ENCODE results near the gene TTC7B.
"Not testable (repeated sequence)": the region's sequence is repeated elsewhere in the genome, so short reads cannot be mapped to it uniquely, and the experiment has no call there.

TTC7B gene

GRCh38 chr14:90823542-90823941 is 7.3 kb upstream of the TTC7B start:
- H3K36me3 ChIP-seq (ENCODE audit: insufficient read depth, low read length); H2AFZ ChIP-seq (ENCODE audit: low read depth, low read length); H3K27me3 ChIP-seq (ENCODE audit: insufficient read depth, low read length); H3K9me3 ChIP-seq (ENCODE audit: low read length); H3K4me3 ChIP-seq (ENCODE audit: low read length); H3K4me1 ChIP-seq (ENCODE audit: insufficient read depth, low read length): not testable (repeated sequence)

GRCh38 chr14:90820958-90821357 is 4.7 kb upstream of the TTC7B start:
- no peaks in the 10 kb centered on the region for H3K27me3 ChIP-seq (ENCODE audit: insufficient read depth, low read length)
- no peak overlapping the region for H2AFZ ChIP-seq (ENCODE audit: low read depth, low read length)
- H3K4me3 ChIP-seq (ENCODE audit: low read length) = no peak overlapping the region
- peaks cover 2% of the 10 kb centered on the region for H3K9me3 ChIP-seq (ENCODE audit: low read length)
- H3K4me1 ChIP-seq (ENCODE audit: insufficient read depth, low read length) = no peaks in the 10 kb centered on the region
- H3K36me3 ChIP-seq (ENCODE audit: insufficient read depth, low read length) = no peaks in the 10 kb centered on the region

- H3K4me3 ChIP-seq (ENCODE audit: low read length) = no peak overlapping the region
- peaks cover 2% of the 10 kb centered on the region for H3K9me3 ChIP-seq (ENCODE audit: low read length)
- peaks cover 6% of the 10 kb centered on the region for H3K4me1 ChIP-seq (ENCODE audit: insufficient read depth, low read length)
- no peak overlapping the region for H2AFZ ChIP-seq (ENCODE audit: low read depth, low read length)
- H3K27me3 ChIP-seq (ENCODE audit: insufficient read depth, low read length) = no peaks in the 10 kb centered on the region
- H3K36me3 ChIP-seq (ENCODE audit: insufficient read depth, low read length) = no peaks in the 10 kb centered on the region
Observed at GRCh38 chr14:90819734-90820393, 3.6 kb upstream of the TTC7B start.

- Histone ChIP-seq H2AFZ (ENCODE audit: low read depth, low read length) (no peak overlapping the region), H3K4me3 (ENCODE audit: low read length) (no peak overlapping the region), H3K4me1 (ENCODE audit: insufficient read depth, low read length) (peaks cover 9% of the 10 kb centered on the region), H3K36me3 (ENCODE audit: insufficient read depth, low read length) (no peaks in the 10 kb centered on the region), H3K9me3 (ENCODE audit: low read length) (peaks cover 2% of the 10 kb centered on the region), H3K27me3 (ENCODE audit: insufficient read depth, low read length) (no peaks in the 10 kb centered on the region)
Observed at GRCh38 chr14:90818715-90819114, 2.5 kb upstream of the TTC7B start.

- Histone ChIP-seq H3K4me3 (ENCODE audit: low read length) (peak overlapping the region; percentile 25), H3K4me1 (ENCODE audit: insufficient read depth, low read length) (peaks cover 9% of the 10 kb centered on the region), H2AFZ (ENCODE audit: low read depth, low read length) (no peak overlapping the region), H3K27me3 (ENCODE audit: insufficient read depth, low read length) (no peaks in the 10 kb centered on the region), H3K36me3 (ENCODE audit: insufficient read depth, low read length) (no peaks in the 10 kb centered on the region), H3K9me3 (ENCODE audit: low read length) (no peaks in the 10 kb centered on the region)
Observed at GRCh38 chr14:90816681-90817436, 629 bp upstream of the TTC7B start.

GRCh38 chr14:90815572-90815821 is 733 bp downstream of the TTC7B start:
- no peaks in the 10 kb centered on the region for H3K36me3 ChIP-seq (ENCODE audit: insufficient read depth, low read length)
- peak overlapping the region; percentile 56 for H3K4me3 ChIP-seq (ENCODE audit: low read length)
- no peak overlapping the region for H2AFZ ChIP-seq (ENCODE audit: low read depth, low read length)
- H3K9me3 ChIP-seq (ENCODE audit: low read length) = no peaks in the 10 kb centered on the region
- H3K4me1 ChIP-seq (ENCODE audit: insufficient read depth, low read length) = peaks cover 9% of the 10 kb centered on the region
- H3K27me3 ChIP-seq (ENCODE audit: insufficient read depth, low read length) = no peaks in the 10 kb centered on the region

- no peak overlapping the region for H2AFZ ChIP-seq (ENCODE audit: low read depth, low read length)
- H3K9me3 ChIP-seq (ENCODE audit: low read length) = no peaks in the 10 kb centered on the region
- H3K36me3 ChIP-seq (ENCODE audit: insufficient read depth, low read length) = no peaks in the 10 kb centered on the region
- H3K27me3 ChIP-seq (ENCODE audit: insufficient read depth, low read length) = no peaks in the 10 kb centered on the region
- peaks cover 9% of the 10 kb centered on the region for H3K4me1 ChIP-seq (ENCODE audit: insufficient read depth, low read length)
- peak overlapping the region; percentile 56 for H3K4me3 ChIP-seq (ENCODE audit: low read length)
Observed at GRCh38 chr14:90814806-90815571, 1.2 kb downstream of the TTC7B start.

- Histone ChIP-seq H3K4me1 (ENCODE audit: insufficient read depth, low read length) (peaks cover 9% of the 10 kb centered on the region), H2AFZ (ENCODE audit: low read depth, low read length) (no peak overlapping the region), H3K9me3 (ENCODE audit: low read length) (no peaks in the 10 kb centered on the region), H3K27me3 (ENCODE audit: insufficient read depth, low read length) (no peaks in the 10 kb centered on the region), H3K36me3 (ENCODE audit: insufficient read depth, low read length) (no peaks in the 10 kb centered on the region), H3K4me3 (ENCODE audit: low read length) (no peak overlapping the region)
Observed at GRCh38 chr14:90813442-90813841, 2.8 kb downstream of the TTC7B start.

GRCh38 chr14:90812109-90812508 is 4.1 kb downstream of the TTC7B start:
- Histone ChIP-seq H3K4me3 (ENCODE audit: low read length) (no peak overlapping the region), H2AFZ (ENCODE audit: low read depth, low read length) (no peak overlapping the region), H3K4me1 (ENCODE audit: insufficient read depth, low read length) (peaks cover 9% of the 10 kb centered on the region), H3K27me3 (ENCODE audit: insufficient read depth, low read length) (no peaks in the 10 kb centered on the region), H3K9me3 (ENCODE audit: low read length) (no peaks in the 10 kb centered on the region), H3K36me3 (ENCODE audit: insufficient read depth, low read length) (no peaks in the 10 kb centered on the region)

GRCh38 chr14:90811641-90812040 is 4.6 kb downstream of the TTC7B start:
- Histone ChIP-seq H3K27me3 (ENCODE audit: insufficient read depth, low read length) (no peaks in the 10 kb centered on the region), H2AFZ (ENCODE audit: low read depth, low read length) (no peak overlapping the region), H3K4me1 (ENCODE audit: insufficient read depth, low read length) (peaks cover 9% of the 10 kb centered on the region), H3K9me3 (ENCODE audit: low read length) (no peaks in the 10 kb centered on the region), H3K4me3 (ENCODE audit: low read length) (no peak overlapping the region), H3K36me3 (ENCODE audit: insufficient read depth, low read length) (no peaks in the 10 kb centered on the region)

- no peaks in the 10 kb centered on the region for H3K27me3 ChIP-seq (ENCODE audit: insufficient read depth, low read length)
- H3K4me3 ChIP-seq (ENCODE audit: low read length) = no peak overlapping the region
- peaks cover 9% of the 10 kb centered on the region for H3K4me1 ChIP-seq (ENCODE audit: insufficient read depth, low read length)
- no peak overlapping the region for H2AFZ ChIP-seq (ENCODE audit: low read depth, low read length)
- no peaks in the 10 kb centered on the region for H3K9me3 ChIP-seq (ENCODE audit: low read length)
- H3K36me3 ChIP-seq (ENCODE audit: insufficient read depth, low read length) = no peaks in the 10 kb centered on the region
Observed at GRCh38 chr14:90810806-90811205, 5.4 kb downstream of the TTC7B start.

- H2AFZ ChIP-seq (ENCODE audit: low read depth, low read length) = no peak overlapping the region
- H3K4me1 ChIP-seq (ENCODE audit: insufficient read depth, low read length) = peaks cover 2% of the 10 kb centered on the region
- no peaks in the 10 kb centered on the region for H3K36me3 ChIP-seq (ENCODE audit: insufficient read depth, low read length)
Observed at GRCh38 chr14:90809530-90810312, 6.5 kb downstream of the TTC7B start.

More at GRCh38 chr14:90809530-90810312, 6.5 kb downstream of the TTC7B start:
- Histone ChIP-seq H3K9me3 (ENCODE audit: low read length) (peaks cover 2% of the 10 kb centered on the region), H3K27me3 (ENCODE audit: insufficient read depth, low read length) (no peaks in the 10 kb centered on the region), H3K4me3 (ENCODE audit: low read length) (no peak overlapping the region)
